B cell (primary cell): ENCODE results near the gene TRIM60.

ENCODE experiments used
- CTCF ChIP-seq: fragments of 200-600 bp; IDR thresholded peaks from one replicate; pipeline ENCODE4 v1.8.0; 2022; ENCODE audit warnings: antibody characterized with exemption, mild to moderate bottlenecking
- EZH2 ChIP-seq: IDR thresholded peaks from 2 replicates; pipeline ENCODE4 v1.6.1; 2012; ENCODE audit warnings: borderline replicate concordance, low read depth, mild to moderate bottlenecking, moderate library complexity, low read length; ENCODE audit not compliant: insufficient read depth, poor library complexity, severe bottlenecking

- TF ChIP-seq CTCF = no peak
- TF ChIP-seq EZH2 = no peak
These were observed 54.1 kb downstream of the TRIM60 start for GRCh38 chr4:165085946-165086345.
